Dermis blood vessel endothelial cell (primary cell): ENCODE data around the gene HIRIP3. TPM values are rescaled to one million over a fixed set of nuclear protein-coding genes. Genes with fewer than 3 reads are reported as not detected.
"Not testable (repeated sequence)": the region's sequence is repeated elsewhere in the genome, so short reads cannot be mapped to it uniquely, and the experiment has no call there.

ENCODE experiments used
- DNase-seq: peaks from one replicate; pipeline ENCODE4 v3.0.0; 2010
- total RNA-seq: library from RNA; depleted of rRNA; stranded (reverse); fragments of >200 nt; gene quantifications from 2 replicates; pipeline ENCODE4 v1.2.3, GENCODE V29; 2014

The HIRIP3 gene
- total RNA-seq, 1 donor from 2014 or later: 6.3 TPM

- no peak for DNase-seq
These were observed 12.6 kb downstream of the HIRIP3 start for GRCh38 chr16:29982560-29983419.

- no peak for DNase-seq
These were observed 16.7 kb downstream of the HIRIP3 start for GRCh38 chr16:29978564-29979270.

- no peak for DNase-seq
These were observed 17.3 kb downstream of the HIRIP3 start for GRCh38 chr16:29978081-29978480.

GRCh38 chr16:29977063-29977825, 18.2 kb downstream of the HIRIP3 start:
- peak; percentile 83 for DNase-seq

GRCh38 chr16:29975811-29976511, 19.5 kb downstream of the HIRIP3 start:
- peak; percentile 41 for DNase-seq

- no peak for DNase-seq
These were observed 20.3 kb downstream of the HIRIP3 start for GRCh38 chr16:29975134-29975538.

GRCh38 chr16:29974291-29975133, 20.9 kb downstream of the HIRIP3 start:
- DNase-seq: peak; percentile 91

GRCh38 chr16:29973384-29974246, 21.8 kb downstream of the HIRIP3 start, which contains the start of gene TAOK2:
Gene TAOK2 (plus strand): TSS chr16:29973868. CDS start chr16:29977773, 3,905 bp downstream.
- peak; percentile 100 for DNase-seq

GRCh38 chr16:29972992-29973383, 22.4 kb downstream of the HIRIP3 start:
- no peak for DNase-seq

GRCh38 chr16:29972500-29972899, 22.9 kb downstream of the HIRIP3 start:
- no peak for DNase-seq

GRCh38 chr16:29971304-29971703, 24.1 kb downstream of the HIRIP3 start:
- no peak for DNase-seq

GRCh38 chr16:29968205-29968604, 27.2 kb downstream of the HIRIP3 start:
- no peak for DNase-seq

GRCh38 chr16:29963021-29963743, 32.2 kb downstream of the HIRIP3 start:
- no peak for DNase-seq

GRCh38 chr16:29962344-29962994, 32.9 kb downstream of the HIRIP3 start:
- peak; percentile 62 for DNase-seq

GRCh38 chr16:29961479-29962343, 33.7 kb downstream of the HIRIP3 start, which contains the start of gene TMEM219:
Gene TMEM219 (plus strand): TSS chr16:29962079. CDS start chr16:29963144, 1,065 bp downstream.
- DNase-seq: peak; percentile 91

GRCh38 chr16:29961127-29961478, 34.3 kb downstream of the HIRIP3 start:
- DNase-seq: no peak

GRCh38 chr16:29959821-29960220, 35.6 kb downstream of the HIRIP3 start:
- DNase-seq: not testable (repeated sequence)

- no peak for DNase-seq
These were observed 36.1 kb downstream of the HIRIP3 start for GRCh38 chr16:29959293-29959692.
